GM19467 (cell line): ENCODE results near the gene KBTBD12.

Experiments used
- ATAC-seq: cut with Tn5 transposase; IDR thresholded peaks from one replicate; pipeline ENCODE4 v1.9.1; 2021; ENCODE audit warnings: mild to moderate bottlenecking, moderate library complexity; ENCODE audit not compliant: unreplicated experiment

Gene KBTBD12

GRCh38 chr3:127951276-127951675 lies 36.2 kb downstream of the KBTBD12 start:
- no peak for ATAC-seq

- no peak for ATAC-seq
Measured at GRCh38 chr3:127953091-127954035, 38.3 kb downstream of the KBTBD12 start.

- no peak for ATAC-seq
Measured at GRCh38 chr3:127954640-127955039, 39.6 kb downstream of the KBTBD12 start.

- no peak for ATAC-seq
Measured at GRCh38 chr3:127955728-127956127, 40.7 kb downstream of the KBTBD12 start.

GRCh38 chr3:127959041-127959440 lies 44.0 kb downstream of the KBTBD12 start:
- no peak for ATAC-seq

GRCh38 chr3:127959873-127960272 lies 44.8 kb downstream of the KBTBD12 start:
- ATAC-seq = no peak

GRCh38 chr3:127960421-127960965 lies 45.5 kb downstream of the KBTBD12 start:
- no peak for ATAC-seq

- ATAC-seq = no peak
Measured at GRCh38 chr3:127961124-127961523, 46.1 kb downstream of the KBTBD12 start.

GRCh38 chr3:127961963-127962362 lies 46.9 kb downstream of the KBTBD12 start:
- ATAC-seq = no peak

- ATAC-seq = no peak
Measured at GRCh38 chr3:127962937-127963336, 47.9 kb downstream of the KBTBD12 start.

GRCh38 chr3:127964053-127964452 lies 49.0 kb downstream of the KBTBD12 start:
- no peak for ATAC-seq

- no peak for ATAC-seq
Measured at GRCh38 chr3:127964816-127965215, 49.8 kb downstream of the KBTBD12 start.

GRCh38 chr3:127967316-127967715 lies 52.3 kb downstream of the KBTBD12 start:
- no peak for ATAC-seq

- no peak for ATAC-seq
Measured at GRCh38 chr3:127970966-127971592, 56.0 kb downstream of the KBTBD12 start.

- no peak for ATAC-seq
Measured at GRCh38 chr3:127974226-127974625, 59.2 kb downstream of the KBTBD12 start.

GRCh38 chr3:127975153-127976029 lies 60.4 kb downstream of the KBTBD12 start:
- no peak for ATAC-seq

- ATAC-seq = no peak
Measured at GRCh38 chr3:127978636-127979035, 63.6 kb downstream of the KBTBD12 start.

GRCh38 chr3:127979473-127979872 lies 64.4 kb downstream of the KBTBD12 start:
- ATAC-seq = no peak

- ATAC-seq = no peak
Measured at GRCh38 chr3:127981097-127981496, 66.1 kb downstream of the KBTBD12 start.

GRCh38 chr3:127982155-127982554 lies 67.1 kb downstream of the KBTBD12 start:
- no peak for ATAC-seq
